Calu3 (cell line): ENCODE results near the gene LY6G5B. TPM values are rescaled to one million over a fixed set of nuclear protein-coding genes. Genes with fewer than 3 reads are reported as not detected.

ENCODE experiments used
- BruUV-seq: library from RNA; stranded (reverse); fragments of 400-500 nt; replicated peaks from 2 replicates; lab custom pipeline; 2021; lab: Mats Ljungman, UMichigan
- CTCF ChIA-PET: fragments of 300-600 bp; sonication (Branson Sonifier 250); formaldehyde crosslinking; loops from one replicate; lab custom pipeline; 2022; ENCODE audit warnings: antibody characterized with exemption; lab: Charles Lee
- DNase-seq: peaks from one replicate; pipeline ENCODE4 v3.0.0; 2022
- H3K27ac Mint-ChIP-seq: one replicate; pipeline ENCODE4 v1.8.0; 2022; ENCODE audit warnings: mixed read lengths; ENCODE audit not compliant: unreplicated experiment
- H3K27me3 Mint-ChIP-seq: one replicate; pipeline ENCODE4 v1.8.0; 2022; ENCODE audit warnings: mixed read lengths; ENCODE audit not compliant: unreplicated experiment
- H3K36me3 Mint-ChIP-seq: one replicate; pipeline ENCODE4 v1.8.0; 2022; ENCODE audit warnings: mild to moderate bottlenecking, moderate library complexity, mixed read lengths; ENCODE audit not compliant: insufficient read depth, unreplicated experiment
- H3K4me1 Mint-ChIP-seq: one replicate; pipeline ENCODE4 v1.8.0; 2022; ENCODE audit warnings: mild to moderate bottlenecking, low read depth, mixed read lengths; ENCODE audit not compliant: unreplicated experiment
- H3K4me3 Mint-ChIP-seq: one replicate; pipeline ENCODE4 v1.8.0; 2022; ENCODE audit warnings: mild to moderate bottlenecking, low read depth, moderate library complexity, mixed read lengths; ENCODE audit not compliant: unreplicated experiment
- H3K9me3 Mint-ChIP-seq: one replicate; pipeline ENCODE4 v1.8.0; 2022; ENCODE audit warnings: low read depth, mixed read lengths; ENCODE audit not compliant: unreplicated experiment
- intact Hi-C: fragments of 100-400 bp; cut with micrococcal nuclease; formaldehyde crosslinking; loops from one replicate; pipeline ENCODE4 v1.10.0; 2022; ENCODE audit not compliant: unreplicated experiment
- total RNA-seq: library from RNA; stranded (reverse); gene quantifications from 2 replicates; pipeline ENCODE4 v1.2.3, GENCODE V29; 2022
- TF ChIP-seq, protein P1 (sequence below): fragments of 200-600 bp; IDR thresholded peaks from one replicate; pipeline ENCODE4 v1.8.0; 2022; ENCODE audit warnings: antibody characterized with exemption; ENCODE audit not compliant: unreplicated experiment

The LY6G5B gene
- total RNA-seq, 1 experiment from 2014 or later: 44.6 TPM

DNA sequence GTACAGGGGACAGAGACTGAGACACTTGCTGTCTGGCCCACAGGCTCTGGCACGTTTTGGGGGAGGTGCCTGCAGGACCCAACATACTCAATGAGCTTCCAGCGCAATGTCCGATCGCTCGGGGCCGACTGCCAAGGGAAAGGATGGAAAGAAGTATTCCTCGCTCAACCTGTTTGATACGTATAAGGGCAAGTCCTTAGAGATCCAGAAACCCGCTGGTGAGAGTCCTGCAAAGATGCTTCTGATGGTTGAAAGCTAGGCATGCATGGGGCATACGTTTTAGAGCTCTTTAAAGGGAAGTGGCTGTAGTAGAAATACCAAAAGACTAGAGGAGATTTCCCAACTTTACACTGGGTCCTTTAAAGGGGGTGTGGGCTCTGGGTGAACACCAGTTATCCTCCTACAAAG, 47.1 kb upstream of the LY6G5B start:
- Mint-ChIP-seq H3K27me3 (no peaks in the 10 kb centered on the region), H3K4me1 (peaks cover 18% of the 10 kb centered on the region), H3K4me3 (peak overlapping the region; percentile 84), H3K36me3 (peaks cover 80% of the 10 kb centered on the region), H3K9me3 (no peaks in the 10 kb centered on the region), H3K27ac (peak overlapping the region; percentile 87)
- CTCF ChIA-PET: interaction anchor here (0.6 to 2.9 kb wide), 6 partner anchors 13 to 163 kb away, joined by 3 to 15 read pairs (median 3); partner anchors contain the start of gene BAG6
- intact Hi-C loops: no loop called here
- peak; percentile 51 for DNase-seq
- no TSS peak for BruUV-seq
- TF ChIP-seq, protein P1, sequence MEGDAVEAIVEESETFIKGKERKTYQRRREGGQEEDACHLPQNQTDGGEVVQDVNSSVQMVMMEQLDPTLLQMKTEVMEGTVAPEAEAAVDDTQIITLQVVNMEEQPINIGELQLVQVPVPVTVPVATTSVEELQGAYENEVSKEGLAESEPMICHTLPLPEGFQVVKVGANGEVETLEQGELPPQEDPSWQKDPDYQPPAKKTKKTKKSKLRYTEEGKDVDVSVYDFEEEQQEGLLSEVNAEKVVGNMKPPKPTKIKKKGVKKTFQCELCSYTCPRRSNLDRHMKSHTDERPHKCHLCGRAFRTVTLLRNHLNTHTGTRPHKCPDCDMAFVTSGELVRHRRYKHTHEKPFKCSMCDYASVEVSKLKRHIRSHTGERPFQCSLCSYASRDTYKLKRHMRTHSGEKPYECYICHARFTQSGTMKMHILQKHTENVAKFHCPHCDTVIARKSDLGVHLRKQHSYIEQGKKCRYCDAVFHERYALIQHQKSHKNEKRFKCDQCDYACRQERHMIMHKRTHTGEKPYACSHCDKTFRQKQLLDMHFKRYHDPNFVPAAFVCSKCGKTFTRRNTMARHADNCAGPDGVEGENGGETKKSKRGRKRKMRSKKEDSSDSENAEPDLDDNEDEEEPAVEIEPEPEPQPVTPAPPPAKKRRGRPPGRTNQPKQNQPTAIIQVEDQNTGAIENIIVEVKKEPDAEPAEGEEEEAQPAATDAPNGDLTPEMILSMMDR: no peak

DNA sequence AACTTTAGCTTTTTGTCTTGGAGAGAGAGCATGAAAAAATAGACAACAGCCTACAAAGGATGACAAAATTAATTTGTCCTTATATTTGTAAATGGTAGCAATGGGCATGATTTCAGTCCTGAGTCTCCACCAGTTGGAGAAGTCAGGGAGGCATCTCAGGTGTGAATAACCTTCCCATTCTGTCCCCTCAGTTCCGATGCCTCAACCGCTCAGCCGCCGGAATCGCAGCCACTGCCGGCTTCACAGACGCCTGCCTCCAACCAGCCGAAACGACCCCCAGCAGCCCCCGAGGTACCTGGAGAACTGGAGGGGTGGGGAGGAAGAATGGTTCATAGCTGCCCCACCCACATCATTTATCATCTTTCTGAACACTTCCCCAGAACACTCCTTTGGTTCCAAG, 45.7 kb upstream of the LY6G5B start:
- CTCF ChIA-PET: interaction anchor here (0.6 to 1.5 kb wide), 2 partner anchors 15 to 31 kb away, joined by 3 to 6 read pairs; partner anchors contain the start of gene APOM
- TF ChIP-seq, protein P1: no peak
- BruUV-seq: no TSS peak
- H3K27me3 Mint-ChIP-seq: no peaks in the 10 kb centered on the region
- H3K36me3 Mint-ChIP-seq: peaks cover 94% of the 10 kb centered on the region
- H3K4me3 Mint-ChIP-seq: no peak overlapping the region
- intact Hi-C loops: no loop called here
- DNase-seq: no peak
- peaks cover 21% of the 10 kb centered on the region for H3K4me1 Mint-ChIP-seq
- H3K9me3 Mint-ChIP-seq: no peaks in the 10 kb centered on the region
- H3K27ac Mint-ChIP-seq: no peak overlapping the region

DNA sequence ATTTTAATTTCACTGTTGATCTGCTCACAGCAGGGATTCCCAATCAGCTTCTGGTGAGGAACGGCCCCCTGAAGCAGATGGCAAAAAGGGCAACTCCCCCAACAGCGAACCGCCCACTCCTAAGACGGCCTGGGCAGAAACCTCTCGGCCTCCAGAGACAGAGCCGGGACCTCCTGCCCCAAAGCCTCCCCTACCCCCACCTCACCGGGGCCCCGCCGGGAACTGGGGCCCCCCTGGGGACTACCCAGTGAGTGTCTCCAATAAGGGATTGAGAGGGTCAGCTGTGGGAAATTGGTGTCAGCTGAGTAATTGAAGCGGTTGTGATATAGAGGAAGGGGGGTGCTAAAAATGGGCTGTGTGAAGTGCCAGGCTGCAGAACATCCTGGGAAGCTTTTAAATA, 42.8 kb upstream of the LY6G5B start:
- DNase-seq: no peak
- CTCF ChIA-PET: interaction anchor here (0.7 to 1.2 kb wide), 2 partner anchors 25 to 112 kb away, joined by 3 read pairs; partner anchors contain the start of gene BAG6
- Mint-ChIP-seq H3K4me3 (no peak overlapping the region), H3K27me3 (no peaks in the 10 kb centered on the region), H3K27ac (peak overlapping the region; percentile 3), H3K9me3 (no peaks in the 10 kb centered on the region), H3K36me3 (peaks cover 100% of the 10 kb centered on the region), H3K4me1 (peaks cover 17% of the 10 kb centered on the region)
- TF ChIP-seq, protein P1: no peak
- no TSS peak for BruUV-seq
- intact Hi-C loops: no loop called here

DNA sequence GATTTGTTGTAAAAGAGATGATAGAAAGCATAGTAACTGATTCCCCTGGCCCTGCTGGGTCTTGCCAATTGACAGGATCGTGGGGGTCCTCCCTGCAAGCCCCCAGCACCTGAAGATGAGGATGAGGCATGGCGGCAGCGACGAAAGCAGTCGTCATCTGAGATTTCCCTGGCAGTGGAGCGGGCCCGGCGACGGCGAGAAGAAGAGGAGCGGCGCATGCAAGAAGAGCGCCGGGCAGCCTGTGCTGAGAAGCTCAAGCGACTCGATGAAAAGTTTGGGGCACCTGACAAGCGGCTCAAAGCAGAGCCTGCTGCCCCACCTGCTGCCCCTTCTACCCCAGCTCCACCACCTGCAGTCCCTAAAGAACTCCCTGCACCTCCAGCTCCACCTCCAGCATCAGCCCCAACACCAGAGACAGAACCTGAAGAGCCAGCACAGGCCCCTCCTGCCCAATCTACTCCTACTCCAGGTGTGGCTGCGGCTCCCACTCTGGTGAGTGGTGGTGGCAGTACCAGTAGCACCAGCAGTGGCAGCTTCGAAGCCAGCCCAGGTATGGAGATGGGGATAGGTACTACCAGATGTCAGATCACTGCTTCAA, 42.0 kb upstream of the LY6G5B start:
- Mint-ChIP-seq H3K4me3 (no peak overlapping the region), H3K27me3 (no peaks in the 10 kb centered on the region), H3K4me1 (peaks cover 9% of the 10 kb centered on the region), H3K9me3 (no peaks in the 10 kb centered on the region), H3K27ac (no peak overlapping the region), H3K36me3 (peaks cover 100% of the 10 kb centered on the region)
- CTCF ChIA-PET: no interaction called here
- no peak for DNase-seq
- no TSS peak for BruUV-seq
- intact Hi-C loops: no loop called here
- TF ChIP-seq, protein P1: no peak
